Stimulated activated CD4-positive, alpha-beta T cell treated with anti-CD3 and anti-CD28 coated beads, Interleukin-1b, Interleukin-23, amount 100 ng/mL, for 4 hours (primary cell): ENCODE data around the gene PSMA7.

Experiments
- DNase-seq, 2 donors: peaks; one replicate each; pipeline ENCODE4 v3.0.0-alpha.2; 2020; ENCODE audit warnings: low read depth in 2 of 2

The PSMA7 gene

GRCh38 chr20:62143081-62143956 is at the start of gene PSMA7, which contains the start of gene SS18L1:
PSMA7 (minus strand) TSS chr20:62143394; CDS start chr20:62143303, 91 bp downstream.
SS18L1 (plus strand) TSS chr20:62143769; CDS start chr20:62143821, 52 bp downstream.
- DNase-seq: peak; percentile 75 to 84

GRCh38 chr20:62192635-62193034 is 49.4 kb upstream of the PSMA7 start:
- no peak for DNase-seq

GRCh38 chr20:62191781-62192559 is 48.8 kb upstream of the PSMA7 start:
- no peak for DNase-seq

GRCh38 chr20:62190639-62191411 is 47.6 kb upstream of the PSMA7 start:
- no peak for DNase-seq

- DNase-seq: no peak
Observed at GRCh38 chr20:62186887-62187866, 44.0 kb upstream of the PSMA7 start.

GRCh38 chr20:62186096-62186426 is 42.9 kb upstream of the PSMA7 start:
- no peak for DNase-seq

GRCh38 chr20:62183426-62184142 is 40.4 kb upstream of the PSMA7 start:
- no peak for DNase-seq

GRCh38 chr20:62182469-62183425 is 39.6 kb upstream of the PSMA7 start, which contains the start of gene MTG2:
MTG2 (plus strand) TSS chr20:62183028; CDS start chr20:62193421, 10,393 bp downstream.
- DNase-seq: peak; percentile 87 to 89

- no peak for DNase-seq
Observed at GRCh38 chr20:62181808-62182207, 38.6 kb upstream of the PSMA7 start.

GRCh38 chr20:62179162-62179504 is 35.9 kb upstream of the PSMA7 start:
- DNase-seq: no peak

- no peak for DNase-seq
Observed at GRCh38 chr20:62178316-62179161, 35.3 kb upstream of the PSMA7 start.

GRCh38 chr20:62177307-62177706 is 34.1 kb upstream of the PSMA7 start:
- DNase-seq: no peak

GRCh38 chr20:62176866-62177265 is 33.7 kb upstream of the PSMA7 start:
- no peak for DNase-seq

- DNase-seq: no peak
Observed at GRCh38 chr20:62175711-62176110, 32.5 kb upstream of the PSMA7 start.

- DNase-seq: no peak
Observed at GRCh38 chr20:62174870-62175624, 31.9 kb upstream of the PSMA7 start.

GRCh38 chr20:62174021-62174804 is 31.0 kb upstream of the PSMA7 start:
- no peak for DNase-seq
